ENCODE data around the gene PHLDA1.

DNA sequence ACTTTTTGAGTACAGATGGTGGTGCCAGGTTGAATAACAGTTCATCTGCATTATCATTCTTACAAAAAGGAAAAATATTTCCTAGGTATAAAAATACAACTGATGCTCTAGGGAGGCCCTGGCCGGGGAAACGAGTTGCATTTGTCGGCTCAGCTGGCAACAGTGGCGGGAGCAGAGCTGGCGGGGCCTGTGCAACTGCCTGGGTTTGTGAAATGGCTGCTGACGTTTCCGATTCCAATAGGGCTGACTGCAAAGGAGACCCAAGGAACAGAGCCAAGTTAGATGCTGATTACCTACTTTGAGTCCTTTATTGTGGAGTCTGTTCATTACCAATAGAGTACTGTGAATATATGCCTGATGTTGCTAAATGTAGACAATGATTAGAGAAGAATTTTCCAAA, 25.8 kb upstream of the PHLDA1 start:
- TF ChIP-seq POLR2A (IDR thresholded peaks at IDR 0.05) = no peak
- TF ChIP-seq, protein P1, sequence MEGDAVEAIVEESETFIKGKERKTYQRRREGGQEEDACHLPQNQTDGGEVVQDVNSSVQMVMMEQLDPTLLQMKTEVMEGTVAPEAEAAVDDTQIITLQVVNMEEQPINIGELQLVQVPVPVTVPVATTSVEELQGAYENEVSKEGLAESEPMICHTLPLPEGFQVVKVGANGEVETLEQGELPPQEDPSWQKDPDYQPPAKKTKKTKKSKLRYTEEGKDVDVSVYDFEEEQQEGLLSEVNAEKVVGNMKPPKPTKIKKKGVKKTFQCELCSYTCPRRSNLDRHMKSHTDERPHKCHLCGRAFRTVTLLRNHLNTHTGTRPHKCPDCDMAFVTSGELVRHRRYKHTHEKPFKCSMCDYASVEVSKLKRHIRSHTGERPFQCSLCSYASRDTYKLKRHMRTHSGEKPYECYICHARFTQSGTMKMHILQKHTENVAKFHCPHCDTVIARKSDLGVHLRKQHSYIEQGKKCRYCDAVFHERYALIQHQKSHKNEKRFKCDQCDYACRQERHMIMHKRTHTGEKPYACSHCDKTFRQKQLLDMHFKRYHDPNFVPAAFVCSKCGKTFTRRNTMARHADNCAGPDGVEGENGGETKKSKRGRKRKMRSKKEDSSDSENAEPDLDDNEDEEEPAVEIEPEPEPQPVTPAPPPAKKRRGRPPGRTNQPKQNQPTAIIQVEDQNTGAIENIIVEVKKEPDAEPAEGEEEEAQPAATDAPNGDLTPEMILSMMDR (IDR thresholded peaks at IDR 0.05) = no peak
- TF ChIP-seq EP300 (IDR thresholded peaks at IDR 0.05; ENCODE audit: low read depth) = no peak
- TF ChIP-seq POLR2AphosphoS5 (IDR thresholded peaks at IDR 0.05) = no peak

All from transverse colon (tissue), 4 donors.